GM23248 (cell line): ENCODE data around the gene FYB1. TPM values are rescaled to one million over a fixed set of nuclear protein-coding genes. Genes with fewer than 3 reads are reported as not detected.

Source experiments
- DNase-seq: peaks from one replicate; pipeline ENCODE4 v3.0.0-alpha.2; 2015
- H2AFZ ChIP-seq: fragments of 200-600 bp; sonication (generic); 2 replicates; pipeline ENCODE4 v1.6.1; 2016; ENCODE audit warnings: antibody characterized with exemption
- H3F3A ChIP-seq: fragments of 200-600 bp; sonication (generic); 2 replicates; pipeline ENCODE4 v1.6.1; 2016; ENCODE audit warnings: mild to moderate bottlenecking, antibody characterized with exemption, mixed run types; ENCODE audit not compliant: insufficient read depth
- H3K27ac ChIP-seq: fragments of 200-600 bp; sonication (generic); 2 replicates; pipeline ENCODE4 v1.5.1; 2016; ENCODE audit warnings: mild to moderate bottlenecking
- H3K27me3 ChIP-seq: fragments of 200-600 bp; sonication (generic); replicated peaks from 2 replicates; pipeline ENCODE4 v1.6.1; 2016; ENCODE audit warnings: mild to moderate bottlenecking; ENCODE audit not compliant: insufficient read depth
- H3K36me3 ChIP-seq: fragments of 200-600 bp; sonication (generic); 2 replicates; pipeline ENCODE4 v1.6.1; 2016; ENCODE audit warnings: low read depth, mild to moderate bottlenecking
- H3K4me1 ChIP-seq: fragments of 200-600 bp; sonication (generic); 2 replicates; pipeline ENCODE4 v1.6.1; 2016; ENCODE audit warnings: mild to moderate bottlenecking; ENCODE audit not compliant: insufficient read depth
- H3K4me2 ChIP-seq: fragments of 200-600 bp; sonication (generic); one replicate; pipeline ENCODE4 v1.6.1; 2016; ENCODE audit warnings: mild to moderate bottlenecking; ENCODE audit not compliant: unreplicated experiment
- H3K4me3 ChIP-seq: fragments of 200-600 bp; sonication (generic); 2 replicates; pipeline ENCODE4 v1.5.1; 2016; ENCODE audit warnings: mild to moderate bottlenecking
- H3K79me2 ChIP-seq: fragments of 200-600 bp; sonication (generic); 2 replicates; pipeline ENCODE4 v1.6.1; 2016; ENCODE audit warnings: mild to moderate bottlenecking; ENCODE audit not compliant: insufficient read depth
- H3K9ac ChIP-seq: fragments of 200-600 bp; sonication (generic); 2 replicates; pipeline ENCODE4 v1.6.1; 2016; ENCODE audit warnings: mild to moderate bottlenecking
- H3K9me2 ChIP-seq: fragments of 200-600 bp; sonication (generic); 2 replicates; pipeline ENCODE4 v1.6.1; 2016; ENCODE audit warnings: mixed run types, mild to moderate bottlenecking, moderate library complexity; ENCODE audit not compliant: insufficient read depth
- H3K9me3 ChIP-seq: fragments of 200-600 bp; sonication (generic); one replicate; pipeline ENCODE4 v1.6.1; 2017; ENCODE audit warnings: low read depth
- H4K20me1 ChIP-seq: fragments of 200-600 bp; sonication (generic); 2 replicates; pipeline ENCODE4 v1.6.0; 2016; ENCODE audit not compliant: insufficient read depth
- EZH2 ChIP-seq: fragments of 200-600 bp; sonication (generic); IDR thresholded peaks from 2 replicates; pipeline ENCODE4 v1.6.1; 2018; ENCODE audit warnings: antibody characterized with exemption, mild to moderate bottlenecking; ENCODE audit not compliant: insufficient read depth, poor library complexity, severe bottlenecking
- EZH2phosphoT487 ChIP-seq: fragments of 200-600 bp; sonication (generic); IDR thresholded peaks from 2 replicates; pipeline ENCODE4 v1.6.1; 2018; ENCODE audit warnings: antibody characterized with exemption, moderate library complexity, mild to moderate bottlenecking, low read depth; ENCODE audit not compliant: insufficient read depth
- WGBS, 2 experiments: methylation state at CpG; one replicate each; pipeline ENCODE4 v1.1.6; 2015 to 2017; ENCODE audit warnings: low lambda C conversion rate in 2 of 2, low coverage in 1 of 2; ENCODE audit errors: missing lambda C conversion rate in 2 of 2; 5-methylcytosine and 5-hydroxymethylcytosine counted together
- in situ Hi-C: fragments of 300-500 bp; cut with MboI; formaldehyde crosslinking; loops from 2 replicates; pipeline ENCODE4 v1.15.0; 2020
- polyA plus RNA-seq: library from polyadenylated mRNA; unstranded; fragments of >200 nt; fragmentation: Nextera tagmentation; extraction: Ambion mirVana; gene quantifications from 2 replicates; pipeline ENCODE4 v1.2.1, GENCODE V29; 2016
- total RNA-seq: library from RNA; depleted of rRNA; stranded (reverse); fragments of >200 nt; shearing (Covaris generic); gene quantifications from 2 replicates; pipeline ENCODE4 v1.2.3, GENCODE V29; 2014

The FYB1 gene
- total and polyA plus RNA-seq, 2 experiments from 2014 or later: 0.11 TPM; not detected in 1

- in situ Hi-C loops: no loop called here
- Histone ChIP-seq H3K36me3 (no peaks in the 10 kb centered on the region), H3K4me1 (peaks cover 20% of the 10 kb centered on the region), H3K9ac (no peak overlapping the region), H3K27ac (no peak overlapping the region), H3K9me2 (no peaks in the 10 kb centered on the region), H3K9me3 (no peaks in the 10 kb centered on the region), H4K20me1 (no peaks in the 10 kb centered on the region), H2AFZ (no peak overlapping the region), H3K27me3 (no peaks in the 10 kb centered on the region), H3F3A (no peaks in the 10 kb centered on the region), H3K4me3 (no peak overlapping the region), H3K4me2 (no peak overlapping the region), H3K79me2 (no peaks in the 10 kb centered on the region)
- TF ChIP-seq EZH2 (no peak), EZH2phosphoT487 (no peak)
- no peak for DNase-seq
- WGBS, 2 experiments: 93 to 95% methylated on average over 3 of the region's 3 CpGs
Observed at GRCh38 chr5:39119404-39120051, 99.8 kb downstream of the FYB1 start.

GRCh38 chr5:39118638-39119037 lies 100.7 kb downstream of the FYB1 start:
- no peak for TF ChIP-seq EZH2
- no peak for TF ChIP-seq EZH2phosphoT487
- 94 to 97% methylated on average over 2 of the region's 2 CpGs for WGBS, 2 experiments
- DNase-seq: no peak
- Histone ChIP-seq H3K27ac (no peak overlapping the region), H3K27me3 (no peaks in the 10 kb centered on the region), H3K4me3 (no peak overlapping the region), H3K4me1 (peaks cover 20% of the 10 kb centered on the region), H3K9me3 (no peaks in the 10 kb centered on the region), H4K20me1 (no peaks in the 10 kb centered on the region), H2AFZ (no peak overlapping the region), H3K36me3 (no peaks in the 10 kb centered on the region), H3K9ac (no peak overlapping the region), H3K79me2 (no peaks in the 10 kb centered on the region), H3K4me2 (no peak overlapping the region), H3F3A (no peaks in the 10 kb centered on the region), H3K9me2 (no peaks in the 10 kb centered on the region)
- in situ Hi-C loops: no loop called here

- peaks cover 20% of the 10 kb centered on the region for H3K4me1 ChIP-seq
- 50 to 57% methylated on average over 2 of the region's 2 CpGs for WGBS, 2 experiments
- no peak overlapping the region for H3K9ac ChIP-seq
- no peaks in the 10 kb centered on the region for H3K9me2 ChIP-seq
- TF ChIP-seq EZH2phosphoT487 (no peak), EZH2 (no peak)
- no peaks in the 10 kb centered on the region for H3K9me3 ChIP-seq
- H2AFZ ChIP-seq: peak overlapping the region; percentile 31
- no peaks in the 10 kb centered on the region for H3K79me2 ChIP-seq
- H3K4me3 ChIP-seq: no peak overlapping the region
- H3K27ac ChIP-seq: no peak overlapping the region
- H3F3A ChIP-seq: no peaks in the 10 kb centered on the region
- peak overlapping the region; percentile 8 for H3K4me2 ChIP-seq
- H3K36me3 ChIP-seq: no peaks in the 10 kb centered on the region
- H4K20me1 ChIP-seq: no peaks in the 10 kb centered on the region
- H3K27me3 ChIP-seq: no peaks in the 10 kb centered on the region
- DNase-seq: peak; percentile 58
- in situ Hi-C loops: no loop called here
Observed at GRCh38 chr5:39117401-39117800, 102.0 kb downstream of the FYB1 start.

GRCh38 chr5:39116344-39117170 lies 102.8 kb downstream of the FYB1 start:
- Histone ChIP-seq H3K9me3 (no peaks in the 10 kb centered on the region), H3K4me3 (no peak overlapping the region), H4K20me1 (no peaks in the 10 kb centered on the region), H3K4me2 (peak overlapping the region; percentile 8), H3K9me2 (no peaks in the 10 kb centered on the region), H3K36me3 (no peaks in the 10 kb centered on the region), H2AFZ (no peak overlapping the region), H3K79me2 (no peaks in the 10 kb centered on the region), H3K27ac (no peak overlapping the region), H3F3A (no peaks in the 10 kb centered on the region), H3K27me3 (no peaks in the 10 kb centered on the region), H3K4me1 (peaks cover 17% of the 10 kb centered on the region), H3K9ac (no peak overlapping the region)
- DNase-seq: no peak
- no peak for TF ChIP-seq EZH2phosphoT487
- no peak for TF ChIP-seq EZH2
- 97 to 99% methylated on average over 3 of the region's 3 CpGs for WGBS, 2 experiments
- in situ Hi-C loops: no loop called here
